Measurements from ENCODE around the gene DDA1. TPM values are rescaled to one million over a fixed set of nuclear protein-coding genes. Genes with fewer than 3 reads are reported as not detected.

DDA1 gene
- total RNA-seq, 1 experiment from 2014 or later, result 24.6 TPM

- no peak for DNase-seq (ENCODE audit: low spot score)
These were observed 20.3 kb downstream of the DDA1 start for GRCh38 chr19:17329366-17330261.

- no peak for DNase-seq (ENCODE audit: low spot score)
These were observed 21.1 kb downstream of the DDA1 start for GRCh38 chr19:17330262-17331044.

GRCh38 chr19:17331045-17331558, 21.7 kb downstream of the DDA1 start:
- peak; percentile 20 for DNase-seq (ENCODE audit: low spot score)

GRCh38 chr19:17332360-17332676, 23.0 kb downstream of the DDA1 start:
- DNase-seq (ENCODE audit: low spot score), result no peak

GRCh38 chr19:17332677-17333581, 23.6 kb downstream of the DDA1 start:
- DNase-seq (ENCODE audit: low spot score), result peak; percentile 34

- peak; percentile 71 for DNase-seq (ENCODE audit: low spot score)
These were observed 24.4 kb downstream of the DDA1 start for GRCh38 chr19:17333611-17334413.

DNA sequence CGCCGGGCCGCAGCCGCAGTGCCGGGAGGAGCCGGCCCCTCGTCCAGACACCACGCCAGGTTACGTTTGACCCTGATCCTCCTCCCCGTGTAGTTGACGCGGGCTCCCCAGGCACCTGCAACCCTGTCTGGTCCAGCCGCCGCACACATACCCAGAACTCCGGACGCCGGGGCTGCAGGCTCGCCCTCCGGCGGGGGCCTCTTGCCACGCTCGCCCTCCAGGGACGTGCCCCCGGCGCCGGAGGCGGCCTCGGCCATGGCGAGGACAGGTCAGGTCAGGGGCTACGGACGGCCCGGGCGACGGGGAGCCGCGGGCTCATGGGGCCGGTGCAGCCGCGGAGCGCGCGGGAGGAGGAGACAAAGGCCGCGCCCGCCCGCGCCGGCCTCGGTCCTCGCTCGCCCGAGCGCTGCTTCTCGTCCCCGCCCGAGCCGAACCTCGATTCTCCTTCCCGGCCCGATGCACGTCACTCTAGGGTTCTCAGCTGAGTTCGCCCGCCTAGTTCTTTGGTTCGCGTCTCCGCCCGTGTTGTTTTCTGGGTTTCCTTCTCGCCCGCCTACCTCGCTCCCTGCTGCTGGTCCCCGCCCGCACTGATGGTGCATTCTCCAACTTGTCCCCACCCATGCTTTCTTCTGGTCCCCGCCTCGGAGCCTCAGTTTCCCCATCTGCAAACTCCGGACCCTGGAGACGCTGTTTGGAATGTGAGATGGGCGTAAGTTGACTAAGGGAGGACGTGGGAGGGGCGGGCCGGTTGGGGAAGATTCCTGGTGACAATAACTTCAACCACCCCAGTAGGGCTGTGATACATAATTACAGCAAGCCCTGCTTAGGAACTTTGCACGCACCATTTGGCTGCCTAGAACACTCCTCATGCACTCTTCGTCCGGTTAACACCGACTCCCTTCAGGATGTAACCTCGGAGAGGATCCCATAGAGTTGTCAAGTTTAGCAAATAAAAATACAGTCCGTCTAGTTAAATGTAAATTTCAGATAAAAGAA, 25.3 kb downstream of the DDA1 start, which contains the start of gene ANO8:
Gene ANO8, minus strand, starts transcription at position 442 of the 996 bp plus-strand sequence. Its CDS starts 185 bp downstream, at position 257.
- DNase-seq (ENCODE audit: low spot score), result peak; percentile 94

GRCh38 chr19:17335575-17335974, 26.2 kb downstream of the DDA1 start:
- DNase-seq (ENCODE audit: low spot score), result no peak

DNA sequence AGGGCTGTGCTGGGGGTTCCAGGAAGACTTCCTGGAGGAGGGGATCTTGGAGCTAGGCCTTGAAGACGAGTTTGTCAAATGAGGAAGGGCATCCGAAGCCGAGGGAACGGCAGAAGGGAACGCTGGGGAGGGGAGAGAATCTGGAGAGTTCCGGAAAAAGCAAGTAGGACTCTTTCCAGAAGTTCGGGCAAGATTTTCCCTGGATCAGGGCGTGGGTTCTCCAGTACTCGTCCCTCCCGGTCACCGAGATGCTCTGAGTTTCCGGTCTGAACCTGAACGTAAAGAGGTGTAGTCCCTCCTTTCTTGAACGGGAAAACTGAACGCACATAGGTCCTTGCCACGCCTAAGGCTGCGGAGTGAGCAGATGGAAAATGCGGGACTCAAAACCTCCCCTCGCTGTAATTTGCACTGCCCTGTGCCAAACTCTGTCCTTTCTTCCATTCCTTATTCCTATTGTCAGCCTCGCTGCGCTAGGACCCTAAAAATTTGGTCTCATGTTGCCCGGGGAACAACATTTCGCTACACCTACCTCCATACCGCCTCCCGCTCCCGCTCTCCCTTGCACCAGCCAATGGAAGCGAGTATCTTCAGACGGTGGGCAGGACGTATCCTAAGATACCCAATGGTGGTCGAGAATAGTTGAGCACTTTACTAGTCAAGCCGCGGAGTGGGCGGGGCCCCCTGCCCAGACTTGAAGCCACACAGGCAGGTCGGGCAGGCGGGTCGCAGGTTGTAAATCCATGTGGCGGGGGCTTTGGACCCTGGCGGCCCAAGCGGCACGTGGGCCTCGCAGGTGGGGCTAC, 27.7 kb downstream of the DDA1 start, which contains the start of gene GTPBP3:
Gene GTPBP3, plus strand, starts transcription at position 682 of the 803 bp plus-strand sequence. Its CDS starts 59 bp downstream, at position 741.
- DNase-seq (ENCODE audit: low spot score), result peak; percentile 93

- peak; percentile 21 for DNase-seq (ENCODE audit: low spot score)
These were observed 28.5 kb downstream of the DDA1 start for GRCh38 chr19:17337675-17338432.

GRCh38 chr19:17338433-17339078, 29.2 kb downstream of the DDA1 start:
- no peak for DNase-seq (ENCODE audit: low spot score)

- DNase-seq (ENCODE audit: low spot score), result peak; percentile 13
These were observed 29.9 kb downstream of the DDA1 start for GRCh38 chr19:17339088-17339741.

DNA sequence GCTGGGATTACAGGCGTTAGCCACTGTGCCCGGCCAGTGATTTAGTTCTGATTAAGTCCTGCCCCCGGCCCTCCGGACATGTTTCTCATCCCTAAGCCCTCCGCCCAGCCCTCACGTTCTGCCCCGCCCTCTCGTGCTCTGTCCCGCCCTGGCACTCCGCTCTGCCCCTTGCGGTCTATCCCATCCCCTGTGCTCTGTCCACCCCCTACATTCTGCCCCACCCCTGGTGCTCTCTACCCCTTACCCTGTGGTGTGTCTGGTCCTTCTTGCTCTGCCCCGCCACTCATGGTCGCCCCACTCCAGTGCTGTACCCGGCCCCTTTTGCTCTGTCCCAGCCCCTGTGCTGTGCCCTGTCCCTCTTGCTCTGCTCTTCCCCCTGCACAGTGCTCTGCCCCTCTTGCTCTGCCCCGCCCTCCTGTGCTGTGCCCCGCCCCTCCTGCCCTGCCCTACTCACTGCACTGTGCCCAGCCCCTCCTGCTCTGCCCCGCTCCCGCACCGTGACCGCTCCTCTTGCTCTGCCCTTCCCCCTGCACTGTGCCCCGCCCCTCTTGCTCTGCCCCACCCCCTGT, 31.0 kb downstream of the DDA1 start:
- peak; percentile 40 for DNase-seq (ENCODE audit: low spot score)

GRCh38 chr19:17340871-17341357, 31.6 kb downstream of the DDA1 start:
- no peak for DNase-seq (ENCODE audit: low spot score)

DNA sequence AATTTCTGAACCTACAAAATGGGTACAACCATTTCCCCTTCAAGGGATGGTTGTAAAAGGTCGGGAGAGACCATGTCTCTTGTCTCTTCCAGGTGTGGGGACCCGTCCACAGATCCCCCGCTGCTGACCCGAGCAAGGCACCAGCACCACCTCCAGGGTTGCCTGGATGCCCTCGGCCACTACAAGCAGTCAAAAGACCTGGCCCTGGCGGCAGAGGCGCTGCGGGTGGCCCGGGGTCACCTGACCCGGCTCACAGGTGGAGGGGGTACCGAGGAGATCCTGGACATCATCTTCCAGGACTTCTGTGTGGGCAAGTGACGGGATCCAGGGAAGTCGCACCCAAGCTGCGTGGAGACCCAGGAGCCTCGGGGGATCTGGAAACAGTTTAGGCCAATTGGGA, 32.0 kb downstream of the DDA1 start:
- no peak for DNase-seq (ENCODE audit: low spot score)

GRCh38 chr19:17341845-17342244, 32.5 kb downstream of the DDA1 start:
- DNase-seq (ENCODE audit: low spot score), result no peak
